ENCODE measurements around the gene P2RY8. TPM values are rescaled to one million over a fixed set of nuclear protein-coding genes. Genes with fewer than 3 reads are reported as not detected.
A peak's percentile ranks its signal among the peaks of the same experiment; 100 is the strongest.
"Not testable (repeated sequence)": the region's sequence is repeated elsewhere in the genome, so short reads cannot be mapped to it uniquely, and the experiment has no call there.

Gene P2RY8
- polyA plus RNA-seq, 4 donors, result 0.22 to 2.1 (median 1.2) TPM

GRCh38 chrX:1574181-1574580 is 37.2 kb upstream of the P2RY8 start:
- DNase-seq, FAIRE-seq: not testable (repeated sequence)

GRCh38 chrX:1564750-1565683 is 28.0 kb upstream of the P2RY8 start:
- Histone ChIP-seq H3K4me3 (ENCODE audit: low read depth in 1 of 3, low read length in 3 of 3) (no peak overlapping the region), H3K4me1 (ENCODE audit: control insufficient read depth in 3 of 3, insufficient read depth in 2 of 3, low read depth in 1 of 3, low read length in 2 of 3) (no peaks in the 10 kb centered on the region), H3K27ac (ENCODE audit: low read depth in 1 of 3, low read length in 2 of 3) (no peak overlapping the region), H3K9me3 (ENCODE audit: control insufficient read depth in 2 of 2, insufficient read depth in 1 of 2, low read depth in 1 of 2, low read length in 1 of 2) (no peaks in the 10 kb centered on the region), H3K27me3 (ENCODE audit: control insufficient read depth in 3 of 3, insufficient read depth in 3 of 3, low read length in 3 of 3) (peaks cover 0 to 2% (median 0%) of the 10 kb centered on the region in 3 donors), H3K36me3 (ENCODE audit: control insufficient read depth in 3 of 3, insufficient read depth in 2 of 3, low read depth in 1 of 3, low read length in 3 of 3) (no peaks in the 10 kb centered on the region)
- no peak for FAIRE-seq
- WGBS, 3 donors, result 38 to 47% (median 40%) methylated on average over 10 of the region's 10 CpGs
- no peak for DNase-seq

More at GRCh38 chrX:1574181-1574580, 37.2 kb upstream of the P2RY8 start:
- WGBS, 3 donors, result 89 to 93% (median 90%) methylated on average over 19 of the region's 19 CpGs
- not testable (repeated sequence) for H3K36me3 ChIP-seq (ENCODE audit: control insufficient read depth in 3 of 3, insufficient read depth in 2 of 3, low read depth in 1 of 3, low read length in 3 of 3); H3K4me3 ChIP-seq (ENCODE audit: low read depth in 1 of 3, low read length in 3 of 3); H3K4me1 ChIP-seq (ENCODE audit: control insufficient read depth in 3 of 3, insufficient read depth in 2 of 3, low read depth in 1 of 3, low read length in 2 of 3); H3K27me3 ChIP-seq (ENCODE audit: control insufficient read depth in 3 of 3, insufficient read depth in 3 of 3, low read length in 3 of 3); H3K27ac ChIP-seq (ENCODE audit: low read depth in 1 of 3, low read length in 2 of 3); H3K9me3 ChIP-seq (ENCODE audit: control insufficient read depth in 2 of 2, insufficient read depth in 1 of 2, low read depth in 1 of 2, low read length in 1 of 2)

GRCh38 chrX:1564077-1564476 is 27.1 kb upstream of the P2RY8 start:
- FAIRE-seq; H3K4me1 ChIP-seq (ENCODE audit: control insufficient read depth in 3 of 3, insufficient read depth in 2 of 3, low read depth in 1 of 3, low read length in 2 of 3); H3K27me3 ChIP-seq (ENCODE audit: control insufficient read depth in 3 of 3, insufficient read depth in 3 of 3, low read length in 3 of 3); H3K4me3 ChIP-seq (ENCODE audit: low read depth in 1 of 3, low read length in 3 of 3); H3K9me3 ChIP-seq (ENCODE audit: control insufficient read depth in 2 of 2, insufficient read depth in 1 of 2, low read depth in 1 of 2, low read length in 1 of 2); H3K36me3 ChIP-seq (ENCODE audit: control insufficient read depth in 3 of 3, insufficient read depth in 2 of 3, low read depth in 1 of 3, low read length in 3 of 3); DNase-seq; H3K27ac ChIP-seq (ENCODE audit: low read depth in 1 of 3, low read length in 2 of 3): not testable (repeated sequence)
- 82 to 86% (median 83%) methylated on average over 7 of the region's 7 CpGs for WGBS, 3 donors

GRCh38 chrX:1561164-1561563 is 24.2 kb upstream of the P2RY8 start:
- 51 to 73% (median 65%) methylated on average over 2 of the region's 2 CpGs for WGBS, 3 donors
- Histone ChIP-seq H3K36me3 (ENCODE audit: control insufficient read depth in 3 of 3, insufficient read depth in 2 of 3, low read depth in 1 of 3, low read length in 3 of 3) (no peaks in the 10 kb centered on the region), H3K4me3 (ENCODE audit: low read depth in 1 of 3, low read length in 3 of 3) (no peak overlapping the region), H3K27me3 (ENCODE audit: control insufficient read depth in 3 of 3, insufficient read depth in 3 of 3, low read length in 3 of 3) (peaks cover 0 to 2% (median 0%) of the 10 kb centered on the region in 3 donors), H3K4me1 (ENCODE audit: control insufficient read depth in 3 of 3, insufficient read depth in 2 of 3, low read depth in 1 of 3, low read length in 2 of 3) (no peaks in the 10 kb centered on the region), H3K9me3 (ENCODE audit: control insufficient read depth in 2 of 2, insufficient read depth in 1 of 2, low read depth in 1 of 2, low read length in 1 of 2) (no peaks in the 10 kb centered on the region), H3K27ac (ENCODE audit: low read depth in 1 of 3, low read length in 2 of 3) (no peak overlapping the region)
- FAIRE-seq (no peak), DNase-seq (no peak)

- peaks cover 0 to 2% (median 0%) of the 10 kb centered on the region in 3 donors for H3K27me3 ChIP-seq (ENCODE audit: control insufficient read depth in 3 of 3, insufficient read depth in 3 of 3, low read length in 3 of 3)
- no peak overlapping the region for H3K27ac ChIP-seq (ENCODE audit: low read depth in 1 of 3, low read length in 2 of 3)
- DNase-seq, result peak in 1 of 2 donors; percentile 16
- no peak overlapping the region for H3K4me3 ChIP-seq (ENCODE audit: low read depth in 1 of 3, low read length in 3 of 3)
- no peaks in the 10 kb centered on the region for H3K4me1 ChIP-seq (ENCODE audit: control insufficient read depth in 3 of 3, insufficient read depth in 2 of 3, low read depth in 1 of 3, low read length in 2 of 3)
- 85 to 91% (median 89%) methylated on average over 13 of the region's 13 CpGs for WGBS, 3 donors
- FAIRE-seq, result no peak
- H3K36me3 ChIP-seq (ENCODE audit: control insufficient read depth in 3 of 3, insufficient read depth in 2 of 3, low read depth in 1 of 3, low read length in 3 of 3), result no peaks in the 10 kb centered on the region
- peaks cover 0 to 8% of the 10 kb centered on the region in 2 donors for H3K9me3 ChIP-seq (ENCODE audit: control insufficient read depth in 2 of 2, insufficient read depth in 1 of 2, low read depth in 1 of 2, low read length in 1 of 2)
Observed at GRCh38 chrX:1558761-1559468, 21.9 kb upstream of the P2RY8 start.

GRCh38 chrX:1557442-1557841 is 20.5 kb upstream of the P2RY8 start:
- not testable (repeated sequence) for H3K4me1 ChIP-seq (ENCODE audit: control insufficient read depth in 3 of 3, insufficient read depth in 2 of 3, low read depth in 1 of 3, low read length in 2 of 3); H3K27ac ChIP-seq (ENCODE audit: low read depth in 1 of 3, low read length in 2 of 3); DNase-seq; H3K36me3 ChIP-seq (ENCODE audit: control insufficient read depth in 3 of 3, insufficient read depth in 2 of 3, low read depth in 1 of 3, low read length in 3 of 3); H3K27me3 ChIP-seq (ENCODE audit: control insufficient read depth in 3 of 3, insufficient read depth in 3 of 3, low read length in 3 of 3); FAIRE-seq; H3K4me3 ChIP-seq (ENCODE audit: low read depth in 1 of 3, low read length in 3 of 3)
- H3K9me3 ChIP-seq (ENCODE audit: control insufficient read depth in 2 of 2, insufficient read depth in 1 of 2, low read depth in 1 of 2, low read length in 1 of 2), result peaks cover 0 to 14% of the 10 kb centered on the region in 2 donors

GRCh38 chrX:1555370-1555769 is 18.4 kb upstream of the P2RY8 start:
- Histone ChIP-seq H3K36me3 (ENCODE audit: control insufficient read depth in 3 of 3, insufficient read depth in 2 of 3, low read depth in 1 of 3, low read length in 3 of 3) (no peaks in the 10 kb centered on the region), H3K4me3 (ENCODE audit: low read depth in 1 of 3, low read length in 3 of 3) (no peak overlapping the region), H3K4me1 (ENCODE audit: control insufficient read depth in 3 of 3, insufficient read depth in 2 of 3, low read depth in 1 of 3, low read length in 2 of 3) (no peaks in the 10 kb centered on the region), H3K27ac (ENCODE audit: low read depth in 1 of 3, low read length in 2 of 3) (no peak overlapping the region), H3K27me3 (ENCODE audit: control insufficient read depth in 3 of 3, insufficient read depth in 3 of 3, low read length in 3 of 3) (no peaks in the 10 kb centered on the region), H3K9me3 (ENCODE audit: control insufficient read depth in 2 of 2, insufficient read depth in 1 of 2, low read depth in 1 of 2, low read length in 1 of 2) (peaks cover 0 to 14% of the 10 kb centered on the region in 2 donors)
- DNase-seq, result no peak
- no peak for FAIRE-seq
- WGBS, 3 donors, result 86 to 92% (median 90%) methylated on average over 6 of the region's 6 CpGs

GRCh38 chrX:1554469-1555210 is 17.7 kb upstream of the P2RY8 start:
- H3K4me3 ChIP-seq (ENCODE audit: low read depth in 1 of 3, low read length in 3 of 3), result no peak overlapping the region
- 75 to 84% (median 77%) methylated on average over 19 of the region's 19 CpGs for WGBS, 3 donors
- no peaks in the 10 kb centered on the region for H3K4me1 ChIP-seq (ENCODE audit: control insufficient read depth in 3 of 3, insufficient read depth in 2 of 3, low read depth in 1 of 3, low read length in 2 of 3)
- no peak for DNase-seq
- no peak overlapping the region for H3K27ac ChIP-seq (ENCODE audit: low read depth in 1 of 3, low read length in 2 of 3)
- FAIRE-seq, result no peak
- H3K27me3 ChIP-seq (ENCODE audit: control insufficient read depth in 3 of 3, insufficient read depth in 3 of 3, low read length in 3 of 3), result no peaks in the 10 kb centered on the region
- H3K9me3 ChIP-seq (ENCODE audit: control insufficient read depth in 2 of 2, insufficient read depth in 1 of 2, low read depth in 1 of 2, low read length in 1 of 2), result peaks cover 0 to 14% of the 10 kb centered on the region in 2 donors
- no peaks in the 10 kb centered on the region for H3K36me3 ChIP-seq (ENCODE audit: control insufficient read depth in 3 of 3, insufficient read depth in 2 of 3, low read depth in 1 of 3, low read length in 3 of 3)
